ENCODE results near the gene PSMB7. TPM values are rescaled to one million over a fixed set of nuclear protein-coding genes. Genes with fewer than 3 reads are reported as not detected.

PSMB7 gene
- total and polyA plus RNA-seq, 2 of the 13 experiments (the other 11 are each of a cell fraction or from before 2014, with no cell fraction given) = 259 to 291 TPM

- TF ChIP-seq ZNF687 (CRISPR knock-in tag; IDR thresholded peaks at IDR 0.05) (peak; percentile 37; the same call in 1 of the 2 replicates), REST (IDR thresholded peaks at IDR 0.05; ENCODE audit: borderline replicate concordance in 1 of 2, low read depth in 1 of 2, low read length in 2 of 2) (no peak), AGO2 (optimal IDR thresholded peaks at IDR 0.05; ENCODE audit: low read depth, low read length) (peak; percentile 98), MYC (CRISPR knock-in tag; IDR thresholded peaks at IDR 0.05; ENCODE audit: borderline replicate concordance) (0 out of 2 replicates have a peak, but pooled peaks have one; percentile 16), RBM22 (optimal IDR thresholded peaks at IDR 0.05; ENCODE audit: low read length) (peak; percentile 55)
Measured at GRCh38 chr9:124354346-124355038, 60.8 kb downstream of the PSMB7 start (continued).
